HepG2 (cell line): ENCODE data around the gene HYCC1.

Experiments used
- ADNP ChIP-seq: sonication (generic); formaldehyde crosslinking; IDR thresholded peaks from 2 replicates; pipeline ENCODE4 v1.4.0; 2020; ENCODE audit warnings: missing genetic modification reagents
- CTCF ChIP-seq: sonication (generic); formaldehyde crosslinking; IDR thresholded peaks from 2 replicates; pipeline ENCODE4 v1.5.0; 2020; ENCODE audit warnings: mild to moderate bottlenecking, missing genetic modification reagents, moderate library complexity
- EP300 ChIP-seq, 3 experiments: sonication (generic) in 1 of 3; formaldehyde crosslinking in 1 of 3; IDR thresholded peaks; 2 replicates each; pipeline versions ENCODE4 v1.5.1 to v1.6.1; 2011 to 2020; ENCODE audit warnings: low read depth in 2 of 3, low read length in 2 of 3, borderline replicate concordance in 1 of 3, improper control_type of control experiment in 1 of 3, mild to moderate bottlenecking in 1 of 3, missing genetic modification reagents in 1 of 3, moderate library complexity in 1 of 3
- RNF2 ChIP-seq: fragments of 450-650 bp; conservative IDR thresholded peaks from 2 replicates; pipeline ENCODE4 v1.6.1; 2016; ENCODE audit warnings: low read depth
- TCF7L2 ChIP-seq: IDR thresholded peaks from 2 replicates; pipeline ENCODE4 v1.6.1; 2011; ENCODE audit warnings: mild to moderate bottlenecking, low read depth, low read length, moderate library complexity
- ZKSCAN8 ChIP-seq: IDR thresholded peaks from 2 replicates; pipeline ENCODE4 v1.6.1; 2016; ENCODE audit warnings: borderline replicate concordance, missing genetic modification reagents, missing compliant biosample characterization
- ZNF12 ChIP-seq: sonication (generic); formaldehyde crosslinking; IDR thresholded peaks from 2 replicates; pipeline ENCODE4 v1.5.0; 2020; ENCODE audit warnings: missing genetic modification reagents
- ZNF232 ChIP-seq: sonication (generic); formaldehyde crosslinking; IDR thresholded peaks from 2 replicates; pipeline ENCODE4 v1.4.0; 2020; ENCODE audit warnings: missing genetic modification reagents, borderline replicate concordance
- ZNF704 ChIP-seq: sonication (generic); formaldehyde crosslinking; IDR thresholded peaks from 2 replicates; pipeline ENCODE4 v1.8.1; 2023; ENCODE audit warnings: mild to moderate bottlenecking, inconsistent platforms, moderate library complexity, missing genetic modification reagents, borderline replicate concordance

- TF ChIP-seq EP300 (IDR thresholded peaks at IDR 0.05; ENCODE audit: low read depth in 2 of 2, low read length in 2 of 2) (no peak), EP300 (CRISPR knock-in tag; IDR thresholded peaks at IDR 0.05; ENCODE audit: borderline replicate concordance) (no peak), ZNF12 (CRISPR knock-in tag) (no peak), ZNF232 (no peak), CTCF (CRISPR knock-in tag) (no peak), ADNP (CRISPR knock-in tag) (no peak), ZNF704 (no peak), ZKSCAN8 (CRISPR knock-in tag) (no peak), RNF2 (no peak), TCF7L2 (no peak)
These were observed 3.4 kb upstream of the HYCC1 start for GRCh38 chr7:23017309-23017708.
